Endothelial cell (in vitro differentiated cells): ENCODE measurements around the gene RBM26. TPM values are rescaled to one million over a fixed set of nuclear protein-coding genes. Genes with fewer than 3 reads are reported as not detected.

ENCODE experiments used
- DNase-seq: peaks from one replicate; pipeline ENCODE4 v3.0.0; 2021; ENCODE audit warnings: low spot score
- H3K27ac Mint-ChIP-seq: one replicate; pipeline ENCODE4 v1.8.0; 2021; ENCODE audit warnings: mixed read lengths, inconsistent platforms; ENCODE audit not compliant: unreplicated experiment
- H3K27me3 Mint-ChIP-seq: one replicate; pipeline ENCODE4 v1.8.0; 2021; ENCODE audit warnings: mild to moderate bottlenecking, moderate library complexity, mixed read lengths, inconsistent platforms; ENCODE audit not compliant: unreplicated experiment
- H3K36me3 Mint-ChIP-seq: one replicate; pipeline ENCODE4 v1.8.0; 2021; ENCODE audit warnings: mild to moderate bottlenecking, low read depth, mixed read lengths, inconsistent platforms; ENCODE audit not compliant: unreplicated experiment
- H3K4me1 Mint-ChIP-seq: one replicate; pipeline ENCODE4 v1.8.0; 2021; ENCODE audit warnings: mild to moderate bottlenecking, mixed read lengths, inconsistent platforms; ENCODE audit not compliant: unreplicated experiment
- H3K4me3 Mint-ChIP-seq: one replicate; pipeline ENCODE4 v1.8.0; 2021; ENCODE audit warnings: mild to moderate bottlenecking, mixed read lengths, inconsistent platforms; ENCODE audit not compliant: unreplicated experiment
- H3K9me3 Mint-ChIP-seq: one replicate; pipeline ENCODE4 v1.8.0; 2021; ENCODE audit warnings: mixed read lengths, inconsistent platforms; ENCODE audit not compliant: unreplicated experiment
- total RNA-seq: library from RNA; stranded (reverse); fragmentation: NEBNext Ultra II Directional; extraction: Animal tissue kit (Norgen Biotek cat#: 25700); gene quantifications from one replicate; pipeline ENCODE4 v1.2.1, GENCODE V29; 2021; ENCODE audit not compliant: unreplicated experiment
- TF ChIP-seq, protein P1 (sequence below): fragments of 200-600 bp; sonication (generic); IDR thresholded peaks from one replicate; pipeline ENCODE4 v1.5.0; 2021; ENCODE audit warnings: antibody characterized with exemption; ENCODE audit not compliant: unreplicated experiment

The RBM26 gene
- total RNA-seq, 1 donor from 2014 or later, result 49.5 TPM

DNA sequence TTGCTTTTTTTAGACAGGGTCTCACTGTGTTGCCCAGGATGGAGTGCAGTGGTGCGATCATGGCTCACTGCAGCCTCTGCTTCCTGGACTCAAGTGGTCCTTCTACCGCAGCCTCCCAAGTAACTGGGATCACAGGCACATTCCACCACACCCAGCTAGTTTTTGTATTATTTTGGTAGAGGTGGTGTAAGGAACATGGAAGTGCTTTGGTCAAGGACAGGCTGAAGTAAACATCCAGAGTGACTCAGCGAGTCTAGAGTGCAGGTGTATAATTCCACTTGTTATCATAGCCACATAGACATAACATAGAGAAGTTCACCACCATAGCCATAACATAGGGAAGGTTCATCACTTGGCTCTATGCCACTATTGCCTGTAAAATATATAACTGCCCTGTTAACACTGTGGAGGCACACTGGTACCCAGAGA, 98.6 kb downstream of the RBM26 start:
- TF ChIP-seq, protein P1, sequence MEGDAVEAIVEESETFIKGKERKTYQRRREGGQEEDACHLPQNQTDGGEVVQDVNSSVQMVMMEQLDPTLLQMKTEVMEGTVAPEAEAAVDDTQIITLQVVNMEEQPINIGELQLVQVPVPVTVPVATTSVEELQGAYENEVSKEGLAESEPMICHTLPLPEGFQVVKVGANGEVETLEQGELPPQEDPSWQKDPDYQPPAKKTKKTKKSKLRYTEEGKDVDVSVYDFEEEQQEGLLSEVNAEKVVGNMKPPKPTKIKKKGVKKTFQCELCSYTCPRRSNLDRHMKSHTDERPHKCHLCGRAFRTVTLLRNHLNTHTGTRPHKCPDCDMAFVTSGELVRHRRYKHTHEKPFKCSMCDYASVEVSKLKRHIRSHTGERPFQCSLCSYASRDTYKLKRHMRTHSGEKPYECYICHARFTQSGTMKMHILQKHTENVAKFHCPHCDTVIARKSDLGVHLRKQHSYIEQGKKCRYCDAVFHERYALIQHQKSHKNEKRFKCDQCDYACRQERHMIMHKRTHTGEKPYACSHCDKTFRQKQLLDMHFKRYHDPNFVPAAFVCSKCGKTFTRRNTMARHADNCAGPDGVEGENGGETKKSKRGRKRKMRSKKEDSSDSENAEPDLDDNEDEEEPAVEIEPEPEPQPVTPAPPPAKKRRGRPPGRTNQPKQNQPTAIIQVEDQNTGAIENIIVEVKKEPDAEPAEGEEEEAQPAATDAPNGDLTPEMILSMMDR, result no peak
- Mint-ChIP-seq H3K4me1 (no peaks in the 10 kb centered on the region), H3K9me3 (no peaks in the 10 kb centered on the region), H3K4me3 (no peak overlapping the region), H3K27me3 (no peaks in the 10 kb centered on the region), H3K27ac (no peak overlapping the region), H3K36me3 (no peaks in the 10 kb centered on the region)
- no peak for DNase-seq

DNA sequence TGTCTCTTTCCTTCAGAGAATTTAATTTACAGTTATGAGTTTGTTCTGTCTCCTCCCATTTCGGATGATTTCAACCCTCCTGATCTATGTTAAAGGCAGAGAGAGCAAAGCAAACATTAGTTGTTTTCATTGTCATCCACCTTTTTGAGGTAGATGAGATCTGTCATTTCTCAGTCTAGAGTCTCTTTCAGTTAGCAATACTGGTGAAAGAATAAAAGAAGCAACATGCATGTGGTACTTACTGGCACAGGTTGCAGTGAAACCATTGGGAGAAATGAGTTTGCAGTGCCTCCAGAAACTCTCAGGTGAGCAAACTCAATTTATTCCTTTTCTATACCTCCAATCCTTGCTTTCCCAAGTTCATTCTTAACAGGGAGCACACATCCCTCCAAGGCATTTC, 99.4 kb downstream of the RBM26 start:
- H3K4me1 Mint-ChIP-seq, result no peaks in the 10 kb centered on the region
- no peak overlapping the region for H3K4me3 Mint-ChIP-seq
- no peak for DNase-seq
- TF ChIP-seq, protein P1, result no peak
- no peak overlapping the region for H3K27ac Mint-ChIP-seq
- no peaks in the 10 kb centered on the region for H3K27me3 Mint-ChIP-seq
- H3K9me3 Mint-ChIP-seq, result no peaks in the 10 kb centered on the region
- no peaks in the 10 kb centered on the region for H3K36me3 Mint-ChIP-seq

DNA sequence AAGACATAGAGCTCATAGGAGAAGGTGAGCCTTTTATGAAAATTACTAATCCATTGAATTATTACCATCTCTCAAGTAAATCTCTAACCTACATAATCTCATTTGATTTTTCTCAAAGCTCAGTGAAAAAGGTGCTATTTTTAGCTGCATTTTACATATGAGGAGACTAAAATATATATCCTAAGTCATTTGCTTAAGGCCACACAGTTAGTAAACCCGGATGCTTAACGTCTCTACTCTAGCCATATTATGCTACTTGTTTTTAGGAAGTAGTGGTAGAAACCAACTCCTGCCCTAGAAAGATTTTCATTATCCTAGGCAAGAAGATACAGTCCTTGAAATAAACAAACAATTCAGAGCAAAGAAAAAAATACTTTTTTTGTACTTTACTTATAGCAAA, 108.9 kb downstream of the RBM26 start:
- Mint-ChIP-seq H3K4me1 (no peaks in the 10 kb centered on the region), H3K4me3 (no peak overlapping the region), H3K27ac (no peak overlapping the region), H3K27me3 (peaks cover 1% of the 10 kb centered on the region), H3K9me3 (no peaks in the 10 kb centered on the region), H3K36me3 (no peaks in the 10 kb centered on the region)
- TF ChIP-seq, protein P1, result no peak
- no peak for DNase-seq

DNA sequence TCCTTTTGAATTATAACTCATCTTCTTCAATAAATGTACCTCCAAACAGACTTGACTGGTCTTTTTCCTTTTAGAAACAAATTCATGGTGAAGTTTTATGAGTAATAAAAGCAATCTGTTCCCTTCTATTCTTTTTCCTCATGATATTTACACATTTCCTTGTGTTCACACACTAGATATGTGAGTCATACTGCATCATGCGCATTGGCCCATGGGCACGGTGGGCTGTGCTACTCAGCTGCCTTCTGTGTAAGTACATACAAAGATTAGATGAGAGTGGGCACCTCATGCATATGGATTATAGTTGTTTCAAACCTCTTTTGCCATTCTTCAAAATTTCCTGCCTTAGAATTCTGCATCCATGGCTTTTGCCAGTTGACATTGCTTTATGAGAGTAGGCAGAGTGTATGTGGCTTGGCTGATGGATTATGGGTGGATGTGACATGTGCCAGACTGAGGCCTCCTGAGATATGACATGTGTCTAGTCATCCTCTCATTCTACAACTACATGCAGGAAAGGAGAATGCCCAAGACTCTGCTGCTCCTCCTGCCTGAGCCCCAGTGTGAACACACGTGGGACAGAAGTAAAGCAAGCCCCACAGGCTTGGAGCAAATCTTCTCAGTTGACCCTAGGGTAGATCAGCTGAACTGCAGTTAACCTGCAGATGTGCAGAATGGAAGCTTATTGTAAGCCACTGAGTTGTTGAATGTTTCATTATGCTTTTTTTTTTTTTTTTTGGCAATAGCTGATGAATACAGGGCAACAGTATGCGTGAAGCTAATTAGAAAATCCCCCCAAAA, 109.9 kb downstream of the RBM26 start:
- Mint-ChIP-seq H3K36me3 (no peaks in the 10 kb centered on the region), H3K27ac (no peak overlapping the region), H3K27me3 (peaks cover 1% of the 10 kb centered on the region), H3K9me3 (no peaks in the 10 kb centered on the region), H3K4me3 (no peak overlapping the region), H3K4me1 (no peaks in the 10 kb centered on the region)
- TF ChIP-seq, protein P1, result no peak
- DNase-seq, result no peak

DNA sequence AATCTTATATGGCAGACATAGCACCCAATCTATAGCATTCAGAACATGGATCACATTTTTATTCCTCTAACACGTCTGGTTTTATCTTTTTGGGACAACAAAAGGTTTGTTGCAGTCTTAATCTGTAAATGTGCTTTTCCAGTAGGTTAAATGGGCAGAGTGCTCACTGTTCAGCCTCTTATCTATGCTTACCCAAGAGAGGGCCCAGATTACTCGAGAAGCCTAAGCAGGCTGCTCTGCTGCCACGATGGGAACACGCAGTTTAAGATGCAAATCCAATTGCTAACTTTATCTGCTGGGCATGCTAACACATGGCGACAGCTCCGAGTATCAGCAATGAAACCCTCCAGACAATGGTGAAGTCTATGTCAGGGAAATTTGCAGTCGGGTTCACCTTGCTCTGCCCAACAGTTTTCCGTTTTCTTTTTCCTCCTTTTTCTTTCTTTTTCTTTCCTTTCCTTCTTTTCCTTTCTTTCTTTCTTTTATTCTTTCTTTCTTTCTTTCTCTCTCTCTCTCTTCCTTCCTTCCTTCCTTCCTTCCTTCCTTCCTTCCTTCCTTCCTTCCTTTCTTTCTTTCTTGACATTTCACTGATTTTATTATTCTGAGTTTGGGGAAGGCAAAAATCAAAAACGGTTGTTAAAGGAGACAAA, 115.3 kb downstream of the RBM26 start:
- Mint-ChIP-seq H3K9me3 (no peaks in the 10 kb centered on the region), H3K36me3 (no peaks in the 10 kb centered on the region), H3K27ac (no peak overlapping the region), H3K4me1 (no peaks in the 10 kb centered on the region), H3K4me3 (no peak overlapping the region), H3K27me3 (peaks cover 1% of the 10 kb centered on the region)
- TF ChIP-seq, protein P1, result no peak
- DNase-seq, result no peak
